GM04504 (cell line): ENCODE data around the gene SRPRA.

Experiments used
- DNase-seq: peaks from one replicate; pipeline ENCODE4 v3.0.0-alpha.2; 2012; ENCODE audit warnings: low read depth

SRPRA gene

GRCh38 chr11:126229858-126230540, 38.7 kb downstream of the SRPRA start:
- DNase-seq: no peak

GRCh38 chr11:126226334-126227084, 42.2 kb downstream of the SRPRA start:
- no peak for DNase-seq

- DNase-seq: no peak
These were observed 43.4 kb downstream of the SRPRA start for GRCh38 chr11:126225295-126225665.

GRCh38 chr11:126224647-126225294, 43.9 kb downstream of the SRPRA start:
- no peak for DNase-seq

GRCh38 chr11:126219547-126219946, 49.1 kb downstream of the SRPRA start:
- DNase-seq: no peak

GRCh38 chr11:126217491-126217890, 51.2 kb downstream of the SRPRA start:
- no peak for DNase-seq

GRCh38 chr11:126216526-126217305, 52.0 kb downstream of the SRPRA start:
- no peak for DNase-seq

GRCh38 chr11:126214841-126215240, 53.9 kb downstream of the SRPRA start:
- DNase-seq: no peak

- no peak for DNase-seq
These were observed 54.3 kb downstream of the SRPRA start for GRCh38 chr11:126214441-126214840.
